RWPE2 (cell line): ENCODE measurements around the gene PLXDC1.

Experiments used
- ATAC-seq: fragments of 200-7000 bp; cut with Tn5 transposase; 3 replicates; pipeline ENCODE4 v1.9.1; 2021; ENCODE audit warnings: low read depth
- DNase-seq: peaks from one replicate; pipeline ENCODE4 v3.0.0-alpha.2; 2020; ENCODE audit warnings: low spot score
- H3K27ac ChIP-seq: fragments of 450-650 bp; 2 replicates; pipeline ENCODE4 v1.5.1; 2017; ENCODE audit warnings: mild to moderate bottlenecking; ENCODE audit not compliant: poor library complexity, severe bottlenecking
- H3K27me3 ChIP-seq: fragments of 250-450 bp; sonication (Bioruptor Pico); 2 replicates; pipeline ENCODE4 v1.5.1; 2021; ENCODE audit warnings: mild to moderate bottlenecking, moderate library complexity; ENCODE audit not compliant: insufficient read depth, poor library complexity, severe bottlenecking
- H3K36me3 ChIP-seq: fragments of 250-450 bp; sonication (Bioruptor Pico); 2 replicates; pipeline ENCODE4 v1.5.1; 2020; ENCODE audit warnings: low read depth, mild to moderate bottlenecking, moderate library complexity
- H3K4me1 ChIP-seq: fragments of 250-450 bp; sonication (Bioruptor Pico); 2 replicates; pipeline ENCODE4 v1.5.1; 2021; ENCODE audit warnings: mild to moderate bottlenecking, moderate library complexity; ENCODE audit not compliant: insufficient read depth, poor library complexity, severe bottlenecking
- H3K4me3 ChIP-seq: fragments of 250-450 bp; sonication (Bioruptor Pico); 2 replicates; pipeline ENCODE4 v1.5.1; 2021; ENCODE audit warnings: mild to moderate bottlenecking, moderate library complexity; ENCODE audit not compliant: severe bottlenecking
- H3K9me3 ChIP-seq: fragments of 250-450 bp; sonication (Bioruptor Pico); 2 replicates; pipeline ENCODE4 v1.5.1; 2021; ENCODE audit warnings: mild to moderate bottlenecking, moderate library complexity; ENCODE audit not compliant: severe bottlenecking
- CTCF ChIP-seq: fragments of 450-650 bp; IDR thresholded peaks from one replicate; pipeline ENCODE4 v1.5.1; 2017; ENCODE audit warnings: mild to moderate bottlenecking, moderate library complexity; ENCODE audit not compliant: poor library complexity, severe bottlenecking

Gene PLXDC1

GRCh38 chr17:39175695-39176093 is 24.3 kb upstream of the PLXDC1 start:
- H3K27ac ChIP-seq = no peak overlapping the region
- H3K36me3 ChIP-seq = peaks cover 21% of the 10 kb centered on the region
- peaks cover 7% of the 10 kb centered on the region for H3K4me1 ChIP-seq
- TF ChIP-seq CTCF = no peak
- ATAC-seq (no peak), DNase-seq (no peak)
- H3K27me3 ChIP-seq = no peaks in the 10 kb centered on the region
- no peak overlapping the region for H3K4me3 ChIP-seq
- H3K9me3 ChIP-seq = no peaks in the 10 kb centered on the region

- Histone ChIP-seq H3K9me3 (no peaks in the 10 kb centered on the region), H3K27ac (no peak overlapping the region), H3K4me1 (peaks cover 7% of the 10 kb centered on the region), H3K27me3 (no peaks in the 10 kb centered on the region), H3K4me3 (no peak overlapping the region), H3K36me3 (peaks cover 15% of the 10 kb centered on the region)
- peak; percentile 30; the same call in 1 of the 3 replicates for ATAC-seq
- no peak for DNase-seq
- peak; percentile 61 for TF ChIP-seq CTCF
These were observed 23.7 kb upstream of the PLXDC1 start for GRCh38 chr17:39174920-39175694.

- Histone ChIP-seq H3K27ac (no peak overlapping the region), H3K4me1 (peaks cover 4% of the 10 kb centered on the region), H3K4me3 (no peak overlapping the region), H3K36me3 (peaks cover 15% of the 10 kb centered on the region), H3K9me3 (no peaks in the 10 kb centered on the region), H3K27me3 (no peaks in the 10 kb centered on the region)
- ATAC-seq (0 out of 3 replicates have a peak, but pooled peaks have one; percentile 10), DNase-seq (no peak)
- TF ChIP-seq CTCF = no peak
These were observed 22.3 kb upstream of the PLXDC1 start for GRCh38 chr17:39173526-39174274.

- ATAC-seq = no peak
- TF ChIP-seq CTCF = no peak
These were observed 21.6 kb upstream of the PLXDC1 start for GRCh38 chr17:39173080-39173479.

More at GRCh38 chr17:39173080-39173479, 21.6 kb upstream of the PLXDC1 start:
- Histone ChIP-seq H3K27ac (no peak overlapping the region), H3K36me3 (peaks cover 15% of the 10 kb centered on the region), H3K4me1 (no peaks in the 10 kb centered on the region), H3K27me3 (no peaks in the 10 kb centered on the region), H3K9me3 (no peaks in the 10 kb centered on the region), H3K4me3 (no peak overlapping the region)
- DNase-seq = no peak
